Endometrial microvascular endothelial cells (primary cell): ENCODE data around the gene PLCH2. TPM values are rescaled to one million over a fixed set of nuclear protein-coding genes. Genes with fewer than 3 reads are reported as not detected.
"Not testable (repeated sequence)": the region's sequence is repeated elsewhere in the genome, so short reads cannot be mapped to it uniquely, and the experiment has no call there.

Experiments used
- in situ Hi-C: cut with HindIII; loops from 2 replicates; pipeline ENCODE4 v1.10.0; 2017; ENCODE audit warnings: low sequenced_read_pairs, low pct_unique_long_range_greater_than_20kb; ENCODE audit errors: inconsistent ontology term
- total RNA-seq: library from RNA; depleted of rRNA; stranded (reverse); fragments of >200 nt; gene quantifications from one replicate; pipeline ENCODE4 v1.2.3, GENCODE V29; 2015; ENCODE audit errors: inconsistent ontology term

Gene PLCH2
- total RNA-seq, 1 donor from 2014 or later: not detected

- in situ Hi-C loops: no loop called here
Observed at GRCh38 chr1:2545754-2546514, 69.8 kb downstream of the PLCH2 start.

GRCh38 chr1:2546515-2547209, 70.6 kb downstream of the PLCH2 start:
- in situ Hi-C loops: no loop called here

- in situ Hi-C loops: no loop called here
Observed at GRCh38 chr1:2547210-2548067, 71.3 kb downstream of the PLCH2 start.

GRCh38 chr1:2548068-2548589, 72.0 kb downstream of the PLCH2 start:
- in situ Hi-C loops: no loop called here

- in situ Hi-C loops: not testable (repeated sequence)
Observed at GRCh38 chr1:2549367-2550029, 73.4 kb downstream of the PLCH2 start.

- in situ Hi-C loops: not testable (repeated sequence)
Observed at GRCh38 chr1:2550309-2550861, 74.3 kb downstream of the PLCH2 start.

GRCh38 chr1:2551544-2551943, 75.5 kb downstream of the PLCH2 start:
- in situ Hi-C loops: not testable (repeated sequence)

GRCh38 chr1:2552189-2552588, 76.1 kb downstream of the PLCH2 start:
- in situ Hi-C loops: no loop called here

- in situ Hi-C loops: not testable (repeated sequence)
Observed at GRCh38 chr1:2553076-2553475, 77.0 kb downstream of the PLCH2 start.

- in situ Hi-C loops: no loop called here
Observed at GRCh38 chr1:2553871-2554620, 78.0 kb downstream of the PLCH2 start.

- in situ Hi-C loops: no loop called here
Observed at GRCh38 chr1:2554621-2555387, 78.7 kb downstream of the PLCH2 start.

Other genes starting within 250 kb of the PLCH2 start
- gene SKI, start 248.0 kb upstream of the PLCH2 start, total RNA-seq: 26.6 TPM
- 2.4 TPM for gene MORN1, start 84.7 kb upstream of the PLCH2 start, total RNA-seq
- gene RER1, start 84.4 kb upstream of the PLCH2 start, total RNA-seq: 132 TPM
- gene PEX10, start 63.7 kb upstream of the PLCH2 start, total RNA-seq: 38.6 TPM
- gene PANK4, start 50.3 kb downstream of the PLCH2 start, total RNA-seq: 35.4 TPM
- gene HES5, start 54.0 kb downstream of the PLCH2 start, total RNA-seq: not detected
- 41.4 TPM for gene TNFRSF14, start 80.1 kb downstream of the PLCH2 start, total RNA-seq
- gene PRXL2B, start 110.5 kb downstream of the PLCH2 start, total RNA-seq: 45.2 TPM
- gene MMEL1, start 156.7 kb downstream of the PLCH2 start, total RNA-seq: 0.28 TPM